Spleen (tissue), 11 donors: ENCODE measurements around the gene GREB1. TPM values are rescaled to one million over a fixed set of nuclear protein-coding genes. Genes with fewer than 3 reads are reported as not detected.

Source experiments
- DNase-seq: peaks from one replicate; pipeline ENCODE4 v3.0.0-alpha.2; 2020
- H3K27ac ChIP-seq, 8 donors: fragments of 200-600 bp; sonication (generic) in 7 of 8; 1 replicate in 4 of 8; 2 replicates in 4 of 8; pipeline versions ENCODE4 v1.5.0 to v1.8.0; 2016 to 2021; ENCODE audit warnings: inconsistent platforms in 4 of 8, mild to moderate bottlenecking in 4 of 8, moderate library complexity in 1 of 8
- H3K27me3 ChIP-seq, 7 donors: fragments of 200-600 bp; sonication (generic) in 6 of 7; replicated peaks in 1 of 7; 1 replicate in 4 of 7; 2 replicates in 3 of 7; pipeline versions ENCODE4 v1.5.0 to v1.8.0; 2016 to 2021; ENCODE audit warnings: inconsistent platforms in 3 of 7, mild to moderate bottlenecking in 1 of 7
- H3K36me3 ChIP-seq, 6 donors: fragments of 200-600 bp; sonication (generic) in 5 of 6; 1 replicate in 4 of 6; 2 replicates in 2 of 6; pipeline versions ENCODE4 v1.5.0 to v1.8.0; 2016 to 2021; ENCODE audit warnings: inconsistent platforms in 2 of 6
- H3K4me1 ChIP-seq, 6 donors: fragments of 200-600 bp; sonication (generic) in 5 of 6; 1 replicate in 3 of 6; 2 replicates in 3 of 6; pipeline versions ENCODE4 v1.5.0 to v1.8.0; 2016 to 2021; ENCODE audit warnings: inconsistent platforms in 3 of 6
- H3K4me3 ChIP-seq, 8 donors: fragments of 200-600 bp; sonication (generic) in 7 of 8; 1 replicate in 4 of 8; 2 replicates in 4 of 8; pipeline versions ENCODE4 v1.5.0 to v1.8.0; 2016 to 2021; ENCODE audit warnings: inconsistent platforms in 4 of 8, mild to moderate bottlenecking in 4 of 8, moderate library complexity in 2 of 8
- H3K9me3 ChIP-seq, 8 donors: fragments of 200-600 bp; sonication (generic) in 7 of 8; 1 replicate in 4 of 8; 2 replicates in 4 of 8; pipeline versions ENCODE4 v1.5.0 to v1.8.0; 2016 to 2021; ENCODE audit warnings: inconsistent platforms in 4 of 8
- CTCF ChIP-seq, 11 experiments: fragments of 200-600 bp in 7 of 11; fragments of 450-650 bp in 4 of 11; sonication (generic) in 4 of 11; IDR thresholded peaks in 8 of 11; conservative IDR thresholded peaks in 3 of 11; 1 replicate in 7 of 11; 2 replicates in 4 of 11; pipeline versions ENCODE4 v1.4.0 to v1.8.0; 2016 to 2021; ENCODE audit warnings: antibody characterized with exemption in 11 of 11, inconsistent platforms in 4 of 11, mild to moderate bottlenecking in 1 of 11
- POLR2A ChIP-seq, 3 donors: fragments of 450-650 bp; IDR thresholded peaks; one replicate each; pipeline ENCODE4 v1.5.1; 2017; ENCODE audit warnings: antibody characterized with exemption in 3 of 3, mild to moderate bottlenecking in 1 of 3
- POLR2AphosphoS5 ChIP-seq, 3 donors: sonication (generic); formaldehyde crosslinking; IDR thresholded peaks; one replicate each; pipeline ENCODE4 v1.5.1; 2017; ENCODE audit warnings: antibody characterized with exemption in 3 of 3
- WGBS, 5 donors: extraction: QIAGEN DNeasy Blood & Tissue Kit in 3 of 5; methylation state at CpG; one replicate each; pipeline versions ENCODE4 v1.1.5 to v1.1.7; 2013 to 2018; 5-methylcytosine and 5-hydroxymethylcytosine counted together
- intact Hi-C: fragments of 100-400 bp; cut with DNase I; formaldehyde crosslinking; loops from one replicate; pipeline ENCODE4 v1.15.0; 2023; ENCODE audit warnings: low total_unique reads
- polyA plus RNA-seq, 3 donors: library from polyadenylated mRNA; stranded (reverse); fragments of 200-250 nt; gene quantifications; one replicate each; pipeline ENCODE4 v1.2.1, GENCODE V29; 2013
- total RNA-seq, 7 donors: library from RNA; depleted of rRNA in 3 of 7; stranded (reverse); fragments of >200 nt in 3 of 7; fragmentation: NEBNext Ultra II Directional in 4 of 7; extraction: Animal tissue kit (Norgen Biotek cat#: 25700) in 4 of 7; gene quantifications; one replicate each; pipeline versions ENCODE4 v1.1.0 to v1.2.1, GENCODE V29; 2016 to 2021
- donor health status: healthy with polysubstance abuse.
- donor health status: DM: no; HTN: no; CAD: no; lungs with moderate emphysema.
- donor health status: DM: no; HTN: no; CAD: no.
- donor health status: Bipolar disorder and iron deficiency.
- donor health status: healthy.
- donor health status: DM: no; HTN: no; CAD: no.
- donor health status: DM: yes; HTN: yes; CAD: no.

The GREB1 gene
- total and polyA plus RNA-seq, 10 donors, result 0.06 to 1.6 (median 0.51) TPM; not detected in 1

GRCh38 chr2:11661891-11662435 lies 128.1 kb downstream of the GREB1 start:
- Histone ChIP-seq H3K36me3 (no peaks in the 10 kb centered on the region), H3K27ac (no peak overlapping the region), H3K9me3 (peaks cover 0 to 14% (median 7%) of the 10 kb centered on the region in 8 donors), H3K27me3 (peaks cover 0 to 40% (median 0%) of the 10 kb centered on the region in 7 donors), H3K4me3 (no peak overlapping the region), H3K4me1 (peaks cover 0 to 3% (median 0%) of the 10 kb centered on the region in 6 donors)
- no peak for TF ChIP-seq CTCF (IDR thresholded peaks at IDR 0.05 in 8 of 11, conservative IDR thresholded peaks at IDR 0.05 in 3 of 11)
- TF ChIP-seq POLR2AphosphoS5 (IDR thresholded peaks at IDR 0.05), result no peak
- TF ChIP-seq POLR2A (IDR thresholded peaks at IDR 0.05), result no peak
- 75 to 88% (median 85%) methylated on average over 11 to 18 of the region's 18 CpGs for WGBS, 5 donors
- intact Hi-C loops, result no loop called here
- DNase-seq, result peak; percentile 40

- TF ChIP-seq CTCF (IDR thresholded peaks at IDR 0.05 in 8 of 11, conservative IDR thresholded peaks at IDR 0.05 in 3 of 11), result no peak
- no peak for TF ChIP-seq POLR2AphosphoS5 (IDR thresholded peaks at IDR 0.05)
- TF ChIP-seq POLR2A (IDR thresholded peaks at IDR 0.05), result no peak
- H3K27ac ChIP-seq, result no peak overlapping the region
- H3K9me3 ChIP-seq, result peaks cover 0 to 14% (median 7%) of the 10 kb centered on the region in 8 donors
- intact Hi-C loops, result no loop called here
- no peak for DNase-seq
- no peak overlapping the region for H3K4me3 ChIP-seq
- peaks cover 0 to 46% (median 0%) of the 10 kb centered on the region in 7 donors for H3K27me3 ChIP-seq
- no peaks in the 10 kb centered on the region for H3K36me3 ChIP-seq
- H3K4me1 ChIP-seq, result no peaks in the 10 kb centered on the region
These were observed 129.0 kb downstream of the GREB1 start for GRCh38 chr2:11662882-11663281.

GRCh38 chr2:11663427-11663826 lies 129.6 kb downstream of the GREB1 start:
- no peak for DNase-seq
- Histone ChIP-seq H3K4me3 (no peak overlapping the region), H3K4me1 (no peaks in the 10 kb centered on the region), H3K27me3 (peaks cover 0 to 46% (median 0%) of the 10 kb centered on the region in 7 donors), H3K9me3 (peaks cover 0 to 14% (median 7%) of the 10 kb centered on the region in 8 donors), H3K27ac (no peak overlapping the region), H3K36me3 (no peaks in the 10 kb centered on the region)
- TF ChIP-seq POLR2A (IDR thresholded peaks at IDR 0.05), result no peak
- TF ChIP-seq CTCF (IDR thresholded peaks at IDR 0.05 in 8 of 11, conservative IDR thresholded peaks at IDR 0.05 in 3 of 11), result no peak
- TF ChIP-seq POLR2AphosphoS5 (IDR thresholded peaks at IDR 0.05), result no peak
- intact Hi-C loops, result no loop called here
- 92 to 97% (median 96%) methylated on average over 2 of the region's 2 CpGs for WGBS, 5 donors

DNA sequence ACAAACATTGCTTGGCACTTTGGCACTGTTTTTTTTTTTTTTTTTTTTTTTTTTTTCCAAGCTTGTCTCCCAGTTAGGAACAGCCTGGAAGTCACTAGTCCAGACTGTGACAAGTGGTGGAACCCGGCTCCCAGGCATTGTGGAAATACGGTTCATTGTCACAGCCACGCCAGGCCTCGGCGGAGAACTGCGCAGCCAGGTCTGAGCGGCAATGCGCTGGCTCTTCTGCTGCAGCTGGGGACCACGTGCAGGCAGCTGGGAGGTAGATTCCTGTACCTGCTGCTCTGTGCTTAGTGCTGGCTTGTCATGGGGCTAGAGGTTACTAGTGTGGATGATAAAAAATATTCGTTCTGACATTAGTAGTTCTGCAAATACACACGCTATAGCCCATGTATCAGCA lies 131.2 kb downstream of the GREB1 start:
- peaks cover 2 to 46% (median 12%) of the 10 kb centered on the region in 7 donors for H3K27me3 ChIP-seq
- TF ChIP-seq POLR2AphosphoS5 (IDR thresholded peaks at IDR 0.05) (no peak), CTCF (IDR thresholded peaks at IDR 0.05 in 8 of 11, conservative IDR thresholded peaks at IDR 0.05 in 3 of 11) (no peak), POLR2A (IDR thresholded peaks at IDR 0.05) (no peak)
- H3K4me1 ChIP-seq, result peaks cover 0 to 7% (median 5%) of the 10 kb centered on the region in 6 donors
- H3K4me3 ChIP-seq, result no peak overlapping the region
- DNase-seq, result peak; percentile 38
- intact Hi-C loops, result no loop called here
- WGBS, 5 donors, result 85 to 90% (median 87%) methylated on average over 11 of the region's 11 CpGs
- no peaks in the 10 kb centered on the region for H3K36me3 ChIP-seq
- no peak overlapping the region for H3K27ac ChIP-seq
- H3K9me3 ChIP-seq, result peaks cover 0 to 14% (median 7%) of the 10 kb centered on the region in 8 donors
